A549 (cell line): ENCODE data around the gene KRTAP11-1. TPM values are rescaled to one million over a fixed set of nuclear protein-coding genes. Genes with fewer than 3 reads are reported as not detected.

Source experiments
- ATAC-seq, 2 experiments: fragments of 200-7000 bp in 1 of 2; fragments of >200 bp in 1 of 2; cut with Nextera tagmentation in 1 of 2; cut with Tn5 transposase in 1 of 2; 3 replicates each; pipeline versions ENCODE4 v1.8.0 to v1.9.1; 2018 to 2020; ENCODE audit warnings: mild to moderate bottlenecking in 1 of 2, moderate library complexity in 1 of 2
- CTCF ChIA-PET: fragments of 300-600 bp; sonication (Branson Sonifier 250); formaldehyde crosslinking; extraction: SDS; loops from one replicate; lab custom pipeline; 2021; ENCODE audit warnings: antibody characterized with exemption, inconsistent platforms; lab: Yijun Ruan, JAX
- POLR2A ChIA-PET: fragments of 350-600 bp; formaldehyde crosslinking; extraction: SDS; loops from one replicate; lab custom pipeline; 2021; ENCODE audit warnings: antibody characterized with exemption, inconsistent platforms; lab: Yijun Ruan, JAX
- DNase-seq, 2 experiments: peaks; one replicate each; pipeline versions ENCODE4 v3.0.0 to v3.0.0-alpha.2; 2011 to 2016; ENCODE audit warnings: low read depth in 1 of 2, low spot score in 1 of 2
- FAIRE-seq: peaks from 2 replicates; lab custom pipeline; 2011; peaks lifted over from hg19 to GRCh38; lab: Jason Lieb, UNC
- H3K27ac ChIP-seq, 2 experiments: fragments of >200 bp; sonication (Bioruptor Twin); formaldehyde crosslinking; 3 replicates each; pipeline ENCODE4 v1.5.1; 2016 to 2017
- H3K4me1 ChIP-seq: fragments of >200 bp; sonication (Bioruptor Twin); formaldehyde crosslinking; 3 replicates; pipeline ENCODE4 v1.6.1; 2016
- H3K4me2 ChIP-seq: fragments of >200 bp; sonication (Bioruptor Twin); formaldehyde crosslinking; 3 replicates; pipeline ENCODE4 v1.6.1; 2016
- H3K4me3 ChIP-seq: fragments of >200 bp; sonication (Bioruptor Twin); formaldehyde crosslinking; 3 replicates; pipeline ENCODE4 v1.5.1; 2016
- H3K9me3 ChIP-seq: fragments of >200 bp; sonication (Bioruptor Twin); formaldehyde crosslinking; 3 replicates; pipeline ENCODE4 v1.6.1; 2016
- CTCF ChIP-seq: fragments of >200 bp; sonication (Bioruptor Twin); formaldehyde crosslinking; IDR thresholded peaks from 3 replicates; pipeline ENCODE4 v1.5.1; 2016
- EHF ChIP-seq: fragments of 250-450 bp; sonication (Bioruptor Pico); IDR thresholded peaks from 2 replicates; pipeline ENCODE4 v1.5.0; 2020; ENCODE audit warnings: mild to moderate bottlenecking
- HEYL ChIP-seq: fragments of 250-450 bp; sonication (Bioruptor Pico); IDR thresholded peaks from 2 replicates; pipeline ENCODE4 v1.8.0; 2021; ENCODE audit warnings: mild to moderate bottlenecking, moderate library complexity
- HOXA7 ChIP-seq: fragments of 250-450 bp; sonication (Bioruptor Pico); IDR thresholded peaks from 2 replicates; pipeline ENCODE4 v1.5.0; 2020; ENCODE audit warnings: mild to moderate bottlenecking, moderate library complexity
- JUN ChIP-seq, 2 experiments: fragments of >200 bp; sonication (Bioruptor Twin); formaldehyde crosslinking; IDR thresholded peaks; 2 replicates in 1 of 2; 3 replicates in 1 of 2; pipeline ENCODE4 v1.6.1; 2016 to 2017
- JUNB ChIP-seq: fragments of >200 bp; sonication (Bioruptor Twin); formaldehyde crosslinking; IDR thresholded peaks from 2 replicates; pipeline ENCODE4 v1.6.1; 2016
- KDM5A ChIP-seq: fragments of 200-600 bp; sonication (generic); IDR thresholded peaks from 2 replicates; pipeline ENCODE4 v1.6.1; 2016; ENCODE audit warnings: antibody characterized with exemption, mild to moderate bottlenecking
- MAZ ChIP-seq: fragments of 150-350 bp; IDR thresholded peaks from 2 replicates; pipeline ENCODE4 v1.6.1; 2014; ENCODE audit warnings: antibody characterized with exemption, low read depth, low read length, borderline replicate concordance
- NPAS2 ChIP-seq: fragments of 250-450 bp; sonication (Bioruptor Pico); IDR thresholded peaks from 2 replicates; pipeline ENCODE4 v1.8.0; 2022; ENCODE audit warnings: mild to moderate bottlenecking, moderate library complexity, borderline replicate concordance
- POLR2AphosphoS2 ChIP-seq: conservative IDR thresholded peaks from 2 replicates; pipeline ENCODE4 v1.6.1; 2012; ENCODE audit warnings: low read length, improper control_type of control experiment, inconsistent platforms
- RAD21 ChIP-seq, 2 experiments: fragments of >200 bp in 1 of 2; sonication (Bioruptor Twin) in 1 of 2; formaldehyde crosslinking in 1 of 2; IDR thresholded peaks in 1 of 2; conservative IDR thresholded peaks in 1 of 2; 2 replicates in 1 of 2; 3 replicates in 1 of 2; pipeline ENCODE4 v1.6.1; 2012 to 2018; ENCODE audit warnings: inconsistent platforms in 1 of 2
- SMC3 ChIP-seq: fragments of >200 bp; sonication (Bioruptor Twin); formaldehyde crosslinking; IDR thresholded peaks from 3 replicates; pipeline ENCODE4 v1.6.1; 2018; ENCODE audit warnings: inconsistent platforms
- ZNF302 ChIP-seq: fragments of 250-450 bp; sonication (Bioruptor Pico); IDR thresholded peaks from 2 replicates; pipeline ENCODE4 v1.9.0; 2021; ENCODE audit warnings: inconsistent platforms, mild to moderate bottlenecking, moderate library complexity
- ZSCAN20 ChIP-seq: fragments of 250-450 bp; sonication (Bioruptor Pico); IDR thresholded peaks from 2 replicates; pipeline ENCODE4 v1.8.0; 2022; ENCODE audit warnings: mild to moderate bottlenecking, moderate library complexity
- WGBS: methylation state at CpG from one replicate; pipeline ENCODE4 v1.1.6; 2017; ENCODE audit errors: missing lambda C conversion rate; 5-methylcytosine and 5-hydroxymethylcytosine counted together
- polyA minus RNA-seq: library from RNA; depleted of rRNA, polyadenylated mRNA; stranded (reverse); fragments of >200 nt; gene quantifications from 2 replicates; pipeline ENCODE4 v1.2.3, GENCODE V29; 2011; rRNA and poly(A)+ RNA removed
- polyA plus RNA-seq, 4 experiments: library from polyadenylated mRNA; depleted of rRNA in 3 of 4; stranded (reverse); fragments of >200 nt; fragmentation: RNase III in 1 of 4; extraction: RNeasy Plus Mini Kit Qiagen cat#74134 plus additional on column Dnase treatment in 1 of 4; gene quantifications; 2 replicates in 3 of 4; 3 replicates in 1 of 4; pipeline ENCODE4 v1.2.3, GENCODE V29; 2011 to 2017
- TF ChIP-seq, protein P1 (sequence below): fragments of 150-350 bp; IDR thresholded peaks from 2 replicates; pipeline ENCODE4 v1.6.1; 2014; ENCODE audit warnings: low read depth, mild to moderate bottlenecking, low read length

Gene KRTAP11-1
- polyA plus RNA-seq (2011; rRNA removed), result not detected in 2 replicates
- not detected in 2 replicates for polyA plus RNA-seq (2012; cell fraction: cytosol; rRNA removed)
- 0.22 TPM in 1 of 2 replicates, not detected in the other for polyA plus RNA-seq (2012; cell fraction: nucleus; rRNA removed)
- not detected in 3 replicates for polyA plus RNA-seq (2017; fragmentation: RNase III; extraction: RNeasy Plus Mini Kit Qiagen cat#74134 plus additional on column Dnase treatment)
- not detected in 2 replicates for polyA minus RNA-seq

DNA sequence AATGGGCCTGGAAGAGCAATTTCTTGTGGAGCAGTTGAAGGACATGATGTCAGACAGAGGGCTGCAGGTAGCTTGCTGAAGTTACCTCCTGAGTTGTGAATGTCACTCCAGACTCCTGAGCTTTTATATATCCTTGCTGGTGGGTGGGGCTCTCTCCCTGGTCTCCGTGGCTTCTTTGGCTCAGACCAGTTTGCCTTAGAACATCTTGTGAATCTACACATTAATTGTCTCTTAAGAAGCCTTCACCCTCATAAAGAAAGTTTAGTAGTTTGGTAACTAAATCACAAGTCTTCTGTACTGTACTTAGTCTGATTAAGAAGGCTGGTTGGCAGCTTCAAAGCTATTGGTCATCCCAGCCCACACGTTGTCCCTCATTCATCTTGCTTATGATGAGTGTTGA lies at the start of gene KRTAP11-1:
KRTAP11-1 (minus strand) TSS at position 101 of the 400 bp plus-strand sequence; CDS start at position 45, 56 bp downstream.
- TF ChIP-seq HOXA7 (CRISPR knock-in tag) (no peak), RAD21 (conservative IDR thresholded peaks at IDR 0.05 in 1 of 2, IDR thresholded peaks at IDR 0.05 in 1 of 2) (no peak)
- ChIA-PET CTCF (no interaction called here), POLR2A (no interaction called here)
- Histone ChIP-seq H3K4me1 (no peaks in the 10 kb centered on the region), H3K9me3 (no peaks in the 10 kb centered on the region), H3K4me2 (no peak within 1 kb of the TSS), H3K4me3 (no peak within 1 kb of the TSS), H3K27ac (no peak within 1 kb of the TSS)
- DNase-seq, result no peak
- no peak for FAIRE-seq
- ATAC-seq, result no peak
- 0% methylated on average over 2 of the region's 2 CpGs for WGBS

DNA sequence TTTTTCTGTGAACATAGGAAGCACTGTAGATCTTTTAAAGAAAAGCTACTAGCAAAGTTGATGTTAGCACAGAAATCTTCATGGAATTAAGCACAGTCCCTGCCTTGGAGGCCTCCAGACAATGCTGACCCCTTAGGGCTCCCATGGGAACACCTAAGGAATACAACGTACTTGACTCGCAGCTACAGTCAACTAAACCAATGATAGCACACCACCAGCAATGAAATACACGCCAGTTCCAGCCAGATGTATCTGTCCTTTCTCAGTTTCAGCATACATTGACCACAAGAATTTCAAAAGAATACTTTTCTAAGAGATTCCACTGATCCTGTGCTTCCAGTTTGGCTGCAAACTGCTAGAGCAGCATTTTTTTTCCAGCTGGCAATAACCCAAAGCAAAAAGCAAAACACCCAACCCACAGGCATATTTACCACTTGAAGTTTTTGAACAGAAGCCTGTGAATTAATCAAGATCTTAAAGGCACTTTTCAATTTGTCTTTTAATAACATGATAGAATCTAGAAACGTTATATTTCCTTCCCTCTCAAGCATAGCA lies 42.8 kb upstream of the KRTAP11-1 start:
- WGBS, result 0% methylated on average over 4 of the region's 4 CpGs
- TF ChIP-seq JUN (IDR thresholded peaks at IDR 0.05) (no peak), POLR2AphosphoS2 (no peak), ZSCAN20 (no peak), NPAS2 (no peak), HEYL (CRISPR knock-in tag) (no peak), SMC3 (no peak)
- TF ChIP-seq, protein P1, sequence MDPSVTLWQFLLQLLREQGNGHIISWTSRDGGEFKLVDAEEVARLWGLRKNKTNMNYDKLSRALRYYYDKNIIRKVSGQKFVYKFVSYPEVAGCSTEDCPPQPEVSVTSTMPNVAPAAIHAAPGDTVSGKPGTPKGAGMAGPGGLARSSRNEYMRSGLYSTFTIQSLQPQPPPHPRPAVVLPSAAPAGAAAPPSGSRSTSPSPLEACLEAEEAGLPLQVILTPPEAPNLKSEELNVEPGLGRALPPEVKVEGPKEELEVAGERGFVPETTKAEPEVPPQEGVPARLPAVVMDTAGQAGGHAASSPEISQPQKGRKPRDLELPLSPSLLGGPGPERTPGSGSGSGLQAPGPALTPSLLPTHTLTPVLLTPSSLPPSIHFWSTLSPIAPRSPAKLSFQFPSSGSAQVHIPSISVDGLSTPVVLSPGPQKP, result no peak
- FAIRE-seq (no peak), ATAC-seq (no peak), DNase-seq (no peak)
- no peak overlapping the region for H3K27ac ChIP-seq
- no peak overlapping the region for H3K4me3 ChIP-seq
- H3K4me1 ChIP-seq, result no peaks in the 10 kb centered on the region
- CTCF ChIA-PET, result no interaction called here
- no peaks in the 10 kb centered on the region for H3K9me3 ChIP-seq
- H3K4me2 ChIP-seq, result no peak overlapping the region
- POLR2A ChIA-PET, result no interaction called here

GRCh38 chr21:30921129-30921528 lies 39.7 kb upstream of the KRTAP11-1 start:
- DNase-seq (no peak), FAIRE-seq (no peak), ATAC-seq (no peak)
- H3K27ac ChIP-seq, result no peak overlapping the region
- TF ChIP-seq KDM5A (no peak), JUNB (no peak)
- CTCF ChIA-PET, result no interaction called here
- no peak overlapping the region for H3K4me3 ChIP-seq
- no peaks in the 10 kb centered on the region for H3K4me1 ChIP-seq
- H3K9me3 ChIP-seq, result no peaks in the 10 kb centered on the region
- no peak overlapping the region for H3K4me2 ChIP-seq
- POLR2A ChIA-PET, result no interaction called here
- WGBS, result 0% methylated on average over 4 of the region's 4 CpGs

DNA sequence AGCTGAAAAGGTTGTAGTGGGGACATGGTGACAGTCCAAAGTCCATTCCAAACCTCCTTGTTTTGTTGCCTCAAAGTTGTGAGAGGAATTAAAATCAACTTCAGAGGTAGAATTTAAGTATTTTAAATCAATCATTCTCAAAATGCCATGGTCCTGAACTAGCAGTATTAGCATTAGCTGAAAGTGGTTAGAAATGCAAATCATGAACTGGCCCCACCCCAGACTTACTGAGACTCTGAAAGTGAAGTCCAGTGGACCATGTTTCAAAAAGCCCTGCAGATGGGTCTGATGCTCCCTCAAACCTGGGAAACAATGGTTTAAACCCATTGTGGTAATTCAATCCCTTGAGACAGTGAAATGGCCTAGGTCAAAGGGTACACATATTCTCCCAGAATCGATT lies 36.2 kb upstream of the KRTAP11-1 start:
- POLR2A ChIA-PET, result no interaction called here
- DNase-seq (no peak), FAIRE-seq (no peak), ATAC-seq (no peak)
- Histone ChIP-seq H3K4me1 (no peaks in the 10 kb centered on the region), H3K4me3 (no peak overlapping the region), H3K27ac (no peak overlapping the region), H3K4me2 (no peak overlapping the region), H3K9me3 (no peaks in the 10 kb centered on the region)
- WGBS, result 0% methylated on average over 1 of the region's 1 CpG
- no peak for TF ChIP-seq NPAS2
- TF ChIP-seq EHF (CRISPR knock-in tag), result no peak
- no peak for TF ChIP-seq MAZ
- TF ChIP-seq ZNF302, result no peak
- no peak for TF ChIP-seq CTCF
- CTCF ChIA-PET, result no interaction called here
